ENCODE data around the gene NPAS3.

The NPAS3 gene

DNA sequence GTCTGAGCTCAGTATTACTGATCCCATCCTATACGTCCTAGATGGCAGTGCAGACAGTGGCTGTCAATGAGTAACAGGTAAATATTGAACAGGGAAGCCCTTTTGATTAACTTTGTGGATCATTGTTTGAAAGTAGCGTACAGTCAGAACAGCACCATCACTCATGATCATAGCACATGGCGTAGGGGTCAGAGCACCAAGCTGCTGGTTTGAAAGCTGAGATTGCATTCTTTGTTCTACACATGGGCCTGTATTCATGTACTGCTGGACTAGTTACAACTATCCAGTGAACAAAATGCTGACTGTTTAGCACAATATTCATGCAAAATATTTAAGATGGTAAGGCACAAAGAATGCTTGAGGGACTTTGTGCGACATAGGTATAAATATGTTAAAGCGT lies 131.8 kb downstream of the NPAS3 start:
- TF ChIP-seq TAF1 (IDR thresholded peaks at IDR 0.05; ENCODE audit: borderline replicate concordance, insufficient read depth, low read length) (no peak), REST (IDR thresholded peaks at IDR 0.05; ENCODE audit: insufficient read depth in 1 of 2, low read depth in 2 of 2, low read length in 2 of 2) (no peak), FOXP2 (optimal IDR thresholded peaks at IDR 0.05; ENCODE audit: borderline replicate concordance, extremely low read depth, extremely low read length, insufficient read depth) (no peak), POLR2AphosphoS5 (IDR thresholded peaks at IDR 0.05; ENCODE audit: low read depth, low read length) (no peak)

- no peak for TF ChIP-seq REST (IDR thresholded peaks at IDR 0.05; ENCODE audit: insufficient read depth in 1 of 2, low read depth in 2 of 2, low read length in 2 of 2)
These were observed 134.3 kb downstream of the NPAS3 start for GRCh38 chr14:33073023-33073422.

GRCh38 chr14:33081259-33081658 lies 142.6 kb downstream of the NPAS3 start:
- TF ChIP-seq SIN3A (IDR thresholded peaks at IDR 0.05; ENCODE audit: borderline replicate concordance, insufficient read depth, low read length) (no peak), REST (IDR thresholded peaks at IDR 0.05; ENCODE audit: insufficient read depth in 1 of 2, low read depth in 2 of 2, low read length in 2 of 2) (no peak), FOXP2 (optimal IDR thresholded peaks at IDR 0.05; ENCODE audit: borderline replicate concordance, extremely low read depth, extremely low read length, insufficient read depth) (no peak), TAF1 (IDR thresholded peaks at IDR 0.05; ENCODE audit: borderline replicate concordance, insufficient read depth, low read length) (no peak), POLR2AphosphoS5 (IDR thresholded peaks at IDR 0.05; ENCODE audit: low read depth, low read length) (no peak)

DNA sequence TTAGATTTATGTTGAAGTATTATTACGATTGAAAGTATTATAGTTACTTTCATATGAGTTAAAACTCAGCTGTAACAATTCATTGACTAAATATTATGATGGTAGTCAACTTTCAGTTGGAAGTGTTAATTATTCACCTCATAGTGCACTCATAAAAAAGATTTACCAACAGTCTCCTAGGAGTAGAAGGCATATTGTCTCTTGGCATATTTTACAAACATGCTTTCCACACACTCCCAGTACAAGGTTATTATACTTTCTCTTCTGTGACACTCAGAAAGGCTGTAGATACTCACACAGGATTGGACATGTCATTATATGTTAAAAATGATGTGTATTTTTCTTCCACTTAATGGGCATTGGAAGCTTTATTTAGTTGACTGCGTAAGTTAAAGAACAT lies 147.1 kb downstream of the NPAS3 start:
- no peak for TF ChIP-seq SIN3A (IDR thresholded peaks at IDR 0.05; ENCODE audit: borderline replicate concordance, insufficient read depth, low read length)
- no peak for TF ChIP-seq POLR2AphosphoS5 (IDR thresholded peaks at IDR 0.05; ENCODE audit: low read depth, low read length)
- no peak for TF ChIP-seq REST (IDR thresholded peaks at IDR 0.05; ENCODE audit: insufficient read depth in 1 of 2, low read depth in 2 of 2, low read length in 2 of 2)
- TF ChIP-seq TAF1 (IDR thresholded peaks at IDR 0.05; ENCODE audit: borderline replicate concordance, insufficient read depth, low read length): no peak
- no peak for TF ChIP-seq FOXP2 (optimal IDR thresholded peaks at IDR 0.05; ENCODE audit: borderline replicate concordance, extremely low read depth, extremely low read length, insufficient read depth)

GRCh38 chr14:33098016-33098415 lies 159.3 kb downstream of the NPAS3 start:
- no peak for TF ChIP-seq REST (IDR thresholded peaks at IDR 0.05; ENCODE audit: insufficient read depth in 1 of 2, low read depth in 2 of 2, low read length in 2 of 2)
- TF ChIP-seq POLR2AphosphoS5 (IDR thresholded peaks at IDR 0.05; ENCODE audit: low read depth, low read length): no peak
- no peak for TF ChIP-seq FOXP2 (optimal IDR thresholded peaks at IDR 0.05; ENCODE audit: borderline replicate concordance, extremely low read depth, extremely low read length, insufficient read depth)
- TF ChIP-seq SIN3A (IDR thresholded peaks at IDR 0.05; ENCODE audit: borderline replicate concordance, insufficient read depth, low read length): no peak
- TF ChIP-seq TAF1 (IDR thresholded peaks at IDR 0.05; ENCODE audit: borderline replicate concordance, insufficient read depth, low read length): no peak

All from PFSK-1 (cell line).